Neural progenitor cell (in vitro differentiated cells): Measurements from ENCODE around the gene SRGAP3. TPM values are rescaled to one million over a fixed set of nuclear protein-coding genes. Genes with fewer than 3 reads are reported as not detected.

Source experiments
- DNase-seq: peaks from one replicate; pipeline ENCODE4 v3.0.0-alpha.2; 2016; ENCODE audit warnings: low spot score
- H2AFZ ChIP-seq: fragments of 200-600 bp; sonication (generic); replicated peaks from 2 replicates; pipeline ENCODE4 v1.6.1; 2016; ENCODE audit warnings: antibody characterized with exemption
- H3F3A ChIP-seq: fragments of 200-600 bp; sonication (generic); 2 replicates; pipeline ENCODE4 v1.6.1; 2016; ENCODE audit warnings: antibody characterized with exemption, low read depth
- H3K27ac ChIP-seq: fragments of 200-600 bp; sonication (generic); 2 replicates; pipeline ENCODE4 v1.5.1; 2016; ENCODE audit warnings: mild to moderate bottlenecking
- H3K27me3 ChIP-seq: fragments of 200-600 bp; sonication (generic); 2 replicates; pipeline ENCODE4 v1.6.1; 2016; ENCODE audit warnings: mild to moderate bottlenecking, moderate library complexity
- H3K36me3 ChIP-seq: fragments of 200-600 bp; sonication (generic); 2 replicates; pipeline ENCODE4 v1.5.1; 2016
- H3K4me1 ChIP-seq: fragments of 200-600 bp; sonication (generic); 2 replicates; pipeline ENCODE4 v1.6.1; 2016; ENCODE audit warnings: mixed run types
- H3K4me2 ChIP-seq: fragments of 200-600 bp; sonication (generic); 2 replicates; pipeline ENCODE4 v1.6.1; 2016
- H3K4me3 ChIP-seq: fragments of 200-600 bp; sonication (generic); 2 replicates; pipeline ENCODE4 v1.5.1; 2016
- H3K79me2 ChIP-seq: fragments of 200-600 bp; sonication (generic); 2 replicates; pipeline ENCODE4 v1.6.1; 2016; ENCODE audit warnings: low read depth
- H3K9ac ChIP-seq: fragments of 200-600 bp; sonication (generic); 2 replicates; pipeline ENCODE4 v1.6.1; 2016
- H3K9me3 ChIP-seq: fragments of 200-600 bp; sonication (generic); 2 replicates; pipeline ENCODE4 v1.5.1; 2016; ENCODE audit warnings: low read depth
- H4K20me1 ChIP-seq: fragments of 200-600 bp; sonication (generic); 2 replicates; pipeline ENCODE4 v1.6.1; 2016; ENCODE audit warnings: low read depth
- H3K27ac Mint-ChIP-seq: 3 replicates; pipeline ENCODE4 v1.8.0; 2021; ENCODE audit warnings: mixed read lengths
- H3K27me3 Mint-ChIP-seq: 2 replicates; pipeline ENCODE4 v1.8.0; 2022; ENCODE audit warnings: low read depth, mild to moderate bottlenecking, inconsistent platforms, moderate library complexity, mixed read lengths; ENCODE audit not compliant: insufficient read depth
- H3K36me3 Mint-ChIP-seq: 3 replicates; pipeline ENCODE4 v1.8.0; 2021; ENCODE audit warnings: mixed read lengths
- H3K4me1 Mint-ChIP-seq: 3 replicates; pipeline ENCODE4 v1.8.0; 2021; ENCODE audit warnings: mixed read lengths
- H3K4me3 Mint-ChIP-seq: 3 replicates; pipeline ENCODE4 v1.8.0; 2021; ENCODE audit warnings: mild to moderate bottlenecking, moderate library complexity, mixed read lengths
- H3K9me3 Mint-ChIP-seq: 3 replicates; pipeline ENCODE4 v1.8.0; 2020; ENCODE audit warnings: mixed read lengths
- CTCF ChIP-seq: fragments of 200-600 bp; sonication (generic); IDR thresholded peaks from 2 replicates; pipeline ENCODE4 v1.5.1; 2017; ENCODE audit warnings: antibody characterized with exemption, mild to moderate bottlenecking
- EZH2 ChIP-seq: fragments of 200-600 bp; sonication (generic); IDR thresholded peaks from 2 replicates; pipeline ENCODE4 v1.6.1; 2017; ENCODE audit warnings: antibody characterized with exemption, mild to moderate bottlenecking, moderate library complexity
- EZH2phosphoT487 ChIP-seq: fragments of 200-600 bp; sonication (generic); IDR thresholded peaks from 2 replicates; pipeline ENCODE4 v1.6.1; 2017; ENCODE audit warnings: antibody characterized with exemption
- total RNA-seq: library from RNA; depleted of rRNA; stranded (reverse); fragments of >200 nt; gene quantifications from 2 replicates; pipeline ENCODE4 v1.2.3, GENCODE V29; 2015; ENCODE audit warnings: low replicate concordance

SRGAP3 gene
- total RNA-seq, 1 donor from 2014 or later, result 59.3 TPM

- Histone ChIP-seq H3K79me2 (no peaks in the 10 kb centered on the region), H3K27me3 (no peaks in the 10 kb centered on the region), H2AFZ (no peak overlapping the region), H4K20me1 (no peaks in the 10 kb centered on the region), H3K9ac (no peak overlapping the region), H3F3A (no peaks in the 10 kb centered on the region), H3K27ac (no peak overlapping the region), H3K9me3 (no peaks in the 10 kb centered on the region), H3K36me3 (no peaks in the 10 kb centered on the region), H3K4me3 (no peak overlapping the region), H3K4me1 (no peaks in the 10 kb centered on the region), H3K4me2 (no peak overlapping the region)
- Mint-ChIP-seq H3K27ac (no peak overlapping the region), H3K4me1 (no peaks in the 10 kb centered on the region), H3K9me3 (no peaks in the 10 kb centered on the region), H3K4me3 (no peak overlapping the region), H3K36me3 (peaks cover 32% of the 10 kb centered on the region), H3K27me3 (peaks cover 2% of the 10 kb centered on the region)
- TF ChIP-seq CTCF (no peak), EZH2phosphoT487 (no peak), EZH2 (no peak)
- DNase-seq, result no peak
Measured at GRCh38 chr3:9032231-9032777, 217.1 kb downstream of the SRGAP3 start.

GRCh38 chr3:9030034-9030433, 219.4 kb downstream of the SRGAP3 start:
- Mint-ChIP-seq H3K36me3 (peaks cover 33% of the 10 kb centered on the region), H3K9me3 (no peaks in the 10 kb centered on the region), H3K27ac (no peak overlapping the region), H3K27me3 (peaks cover 2% of the 10 kb centered on the region), H3K4me3 (no peak overlapping the region), H3K4me1 (no peaks in the 10 kb centered on the region)
- H3K27ac ChIP-seq, result no peak overlapping the region
- no peak for DNase-seq
- no peaks in the 10 kb centered on the region for H3K4me1 ChIP-seq
- H3K79me2 ChIP-seq, result no peaks in the 10 kb centered on the region
- no peaks in the 10 kb centered on the region for H3F3A ChIP-seq
- H3K27me3 ChIP-seq, result no peaks in the 10 kb centered on the region
- no peak overlapping the region for H3K4me3 ChIP-seq
- H3K9ac ChIP-seq, result no peak overlapping the region
- no peaks in the 10 kb centered on the region for H4K20me1 ChIP-seq
- no peak overlapping the region for H2AFZ ChIP-seq
- H3K4me2 ChIP-seq, result no peak overlapping the region
- no peaks in the 10 kb centered on the region for H3K9me3 ChIP-seq
- TF ChIP-seq EZH2phosphoT487 (no peak), CTCF (no peak), EZH2 (no peak)
- no peaks in the 10 kb centered on the region for H3K36me3 ChIP-seq

GRCh38 chr3:9028134-9028533, 221.3 kb downstream of the SRGAP3 start:
- no peak for DNase-seq
- H3K4me2 ChIP-seq, result no peak overlapping the region
- Mint-ChIP-seq H3K4me1 (peaks cover 5% of the 10 kb centered on the region), H3K4me3 (no peak overlapping the region), H3K36me3 (peaks cover 45% of the 10 kb centered on the region), H3K27me3 (peaks cover 2% of the 10 kb centered on the region), H3K27ac (no peak overlapping the region), H3K9me3 (no peaks in the 10 kb centered on the region)
- TF ChIP-seq EZH2phosphoT487 (no peak), EZH2 (no peak), CTCF (no peak)
- H3K4me3 ChIP-seq, result no peak overlapping the region
- no peaks in the 10 kb centered on the region for H3F3A ChIP-seq
- H3K9me3 ChIP-seq, result no peaks in the 10 kb centered on the region
- H3K27me3 ChIP-seq, result no peaks in the 10 kb centered on the region
- H3K27ac ChIP-seq, result no peak overlapping the region
- no peaks in the 10 kb centered on the region for H3K36me3 ChIP-seq
- H3K9ac ChIP-seq, result no peak overlapping the region
- no peaks in the 10 kb centered on the region for H3K79me2 ChIP-seq
- no peaks in the 10 kb centered on the region for H4K20me1 ChIP-seq
- no peak overlapping the region for H2AFZ ChIP-seq
- no peaks in the 10 kb centered on the region for H3K4me1 ChIP-seq
